HepG2 (cell line): ENCODE measurements around the gene SRP9. TPM values are rescaled to one million over a fixed set of nuclear protein-coding genes. Genes with fewer than 3 reads are reported as not detected.

Source experiments
- BRD4 ChIP-seq: sonication (generic); formaldehyde crosslinking; IDR thresholded peaks from 2 replicates; pipeline ENCODE4 v1.4.0; 2020; ENCODE audit warnings: missing genetic modification reagents
- HMG20B ChIP-seq: conservative IDR thresholded peaks from 2 replicates; pipeline ENCODE4 v1.6.1; 2016; ENCODE audit warnings: missing genetic modification reagents, missing compliant biosample characterization
- HNRNPL ChIP-seq: fragments of 200-400 bp; formaldehyde crosslinking; IDR thresholded peaks from 2 replicates; pipeline ENCODE4 v1.6.1; 2017; ENCODE audit warnings: mild to moderate bottlenecking, low read depth, low read length
- JDP2 ChIP-seq: sonication (generic); formaldehyde crosslinking; IDR thresholded peaks from 2 replicates; pipeline ENCODE4 v1.8.1; 2022; ENCODE audit warnings: missing genetic modification reagents, borderline replicate concordance
- KLF11 ChIP-seq: IDR thresholded peaks from 2 replicates; pipeline ENCODE4 v1.6.1; 2016; ENCODE audit warnings: missing compliant biosample characterization
- LCORL ChIP-seq, 2 experiments: fragments of 450-650 bp in 1 of 2; sonication (generic) in 1 of 2; formaldehyde crosslinking in 1 of 2; IDR thresholded peaks; 2 replicates each; pipeline versions ENCODE4 v1.5.0 to v1.6.1; 2017 to 2020; ENCODE audit warnings: antibody characterized with exemption in 1 of 2, missing genetic modification reagents in 1 of 2
- NFIB ChIP-seq: sonication (generic); formaldehyde crosslinking; IDR thresholded peaks from 2 replicates; pipeline ENCODE4 v1.9.0; 2021; ENCODE audit warnings: missing genetic modification reagents, mild to moderate bottlenecking, borderline replicate concordance
- PHF21A ChIP-seq: sonication (generic); formaldehyde crosslinking; IDR thresholded peaks from 2 replicates; pipeline ENCODE4 v1.5.0; 2020; ENCODE audit warnings: mild to moderate bottlenecking, missing genetic modification reagents
- POLR2A ChIP-seq, 2 experiments: IDR thresholded peaks; 2 replicates each; pipeline ENCODE4 v1.6.1; 2011; ENCODE audit warnings: low read depth in 2 of 2, low read length in 2 of 2, mild to moderate bottlenecking in 1 of 2, moderate library complexity in 1 of 2; ENCODE audit not compliant: insufficient read depth in 1 of 2
- RXRB ChIP-seq: IDR thresholded peaks from 2 replicates; pipeline ENCODE4 v1.6.1; 2016; ENCODE audit warnings: borderline replicate concordance, missing genetic modification reagents, missing compliant biosample characterization
- SIN3A ChIP-seq: IDR thresholded peaks from 2 replicates; pipeline ENCODE4 v1.6.1; 2011; ENCODE audit warnings: low read depth, mild to moderate bottlenecking, control low read depth, low read length, borderline replicate concordance
- TFDP2 ChIP-seq: sonication (generic); formaldehyde crosslinking; IDR thresholded peaks from 2 replicates; pipeline ENCODE4 v1.4.0; 2020; ENCODE audit warnings: missing genetic modification reagents
- TRIM24 ChIP-seq: sonication (generic); formaldehyde crosslinking; IDR thresholded peaks from 2 replicates; pipeline ENCODE4 v1.8.0; 2022; ENCODE audit warnings: mild to moderate bottlenecking, missing genetic modification reagents
- ZBTB39 ChIP-seq: sonication (generic); formaldehyde crosslinking; IDR thresholded peaks from 2 replicates; pipeline ENCODE4 v1.5.0; 2020; ENCODE audit warnings: missing genetic modification reagents
- ZFP41 ChIP-seq: sonication (generic); formaldehyde crosslinking; IDR thresholded peaks from 2 replicates; pipeline ENCODE4 v1.4.0; 2020; ENCODE audit warnings: mild to moderate bottlenecking, missing genetic modification reagents, borderline replicate concordance
- ZFP82 ChIP-seq: sonication (generic); formaldehyde crosslinking; IDR thresholded peaks from 2 replicates; pipeline ENCODE4 v1.5.1; 2020; ENCODE audit warnings: mild to moderate bottlenecking, missing genetic modification reagents, borderline replicate concordance
- ZKSCAN1 ChIP-seq: fragments of 150-350 bp; IDR thresholded peaks from 2 replicates; pipeline ENCODE4 v1.6.1; 2014; ENCODE audit warnings: low read length
- ZNF235 ChIP-seq: sonication (generic); formaldehyde crosslinking; IDR thresholded peaks from 2 replicates; pipeline ENCODE4 v1.8.1; 2023; ENCODE audit warnings: mild to moderate bottlenecking, missing genetic modification reagents, borderline replicate concordance
- ZNF263 ChIP-seq: sonication (generic); formaldehyde crosslinking; IDR thresholded peaks from 2 replicates; pipeline ENCODE4 v1.4.0; 2020; ENCODE audit warnings: missing genetic modification reagents
- ZNF367 ChIP-seq: sonication (generic); formaldehyde crosslinking; IDR thresholded peaks from 2 replicates; pipeline ENCODE4 v1.4.0; 2020; ENCODE audit warnings: missing genetic modification reagents, borderline replicate concordance
- ZNF512 ChIP-seq: sonication (generic); formaldehyde crosslinking; IDR thresholded peaks from 2 replicates; pipeline ENCODE4 v1.4.0; 2020; ENCODE audit warnings: mild to moderate bottlenecking, missing genetic modification reagents
- ZNF530 ChIP-seq: sonication (generic); formaldehyde crosslinking; IDR thresholded peaks from 2 replicates; pipeline ENCODE4 v1.5.0; 2020; ENCODE audit warnings: low read depth, mild to moderate bottlenecking, missing genetic modification reagents
- ZNF607 ChIP-seq: sonication (generic); formaldehyde crosslinking; IDR thresholded peaks from 2 replicates; pipeline ENCODE4 v1.5.1; 2020; ENCODE audit warnings: missing genetic modification reagents, mild to moderate bottlenecking, borderline replicate concordance
- ZNF749 ChIP-seq: sonication (generic); formaldehyde crosslinking; IDR thresholded peaks from 2 replicates; pipeline ENCODE4 v1.8.0; 2022; ENCODE audit warnings: mild to moderate bottlenecking, missing genetic modification reagents, moderate library complexity, borderline replicate concordance
- ZNF772 ChIP-seq: sonication (generic); formaldehyde crosslinking; IDR thresholded peaks from 2 replicates; pipeline ENCODE4 v1.5.0; 2020; ENCODE audit warnings: mild to moderate bottlenecking, missing genetic modification reagents
- ZNF790 ChIP-seq: sonication (generic); formaldehyde crosslinking; IDR thresholded peaks from 2 replicates; pipeline ENCODE4 v1.8.0; 2022; ENCODE audit warnings: missing genetic modification reagents, mild to moderate bottlenecking, borderline replicate concordance
- polyA plus RNA-seq, 8 experiments: library from polyadenylated mRNA; depleted of rRNA in 3 of 8; stranded (reverse) in 7 of 8; unstranded in 1 of 8; fragments of >200 nt; fragmentation: Illumina TruSeq in 4 of 8; extraction: Trizol in 4 of 8; gene quantifications; 2 replicates each; pipeline versions ENCODE4 v1.2.1 to v1.2.3, GENCODE V29; 2011 to 2016; ENCODE audit warnings: low read depth in 4 of 8, missing spikeins in 1 of 8, mixed read lengths in 1 of 8; ENCODE audit not compliant: insufficient read depth in 1 of 8
- total RNA-seq, 5 experiments: library from RNA; depleted of rRNA; stranded (reverse); fragments of >200 nt; fragmentation: Illumina TruSeq; extraction: Trizol; gene quantifications; 2 replicates each; pipeline ENCODE4 v1.2.3, GENCODE V29; 2016; ENCODE audit warnings: low read depth in 1 of 5

SRP9 gene
- total and polyA plus RNA-seq, 2 of the 13 experiments (the other 11 are each of a cell fraction or from before 2014, with no cell fraction given): 251 to 307 TPM

- peak; percentile 12; the same call in 1 of the 2 replicates for TF ChIP-seq ZNF607 (CRISPR knock-in tag)
- no peak for TF ChIP-seq ZBTB39 (CRISPR knock-in tag)
- TF ChIP-seq ZNF749: no peak
- no peak; the same call in 1 of the 2 replicates for TF ChIP-seq RXRB (CRISPR knock-in tag)
- no peak for TF ChIP-seq ZKSCAN1
- TF ChIP-seq HMG20B (CRISPR knock-in tag): no peak; the same call in 1 of the 2 replicates
- TF ChIP-seq ZNF512: no peak
- peak; percentile 82; the same call in 1 of the 2 replicates for TF ChIP-seq ZNF772 (CRISPR knock-in tag)
- peak; percentile 57; the same call in 1 of the 2 replicates for TF ChIP-seq TFDP2 (CRISPR knock-in tag)
- TF ChIP-seq ZNF367 (CRISPR knock-in tag): no peak
- TF ChIP-seq ZNF790 (CRISPR knock-in tag): peak; percentile 62; the same call in 1 of the 2 replicates
- TF ChIP-seq ZNF263: 0 out of 2 replicates have a peak, but pooled peaks have one; percentile 19
- peak; percentile 13; the same call in 1 of the 2 replicates for TF ChIP-seq BRD4
- peak; percentile 77; the same call in 1 of the 2 replicates for TF ChIP-seq HNRNPL
- no peak for TF ChIP-seq NFIB
- no peak for TF ChIP-seq JDP2 (CRISPR knock-in tag)
- TF ChIP-seq ZNF235: no peak
- TF ChIP-seq LCORL (IDR thresholded peaks at IDR 0.05): no peak
- TF ChIP-seq LCORL (CRISPR knock-in tag; IDR thresholded peaks at IDR 0.05): peak; percentile 86
- no peak; the same call in 1 of the 2 replicates for TF ChIP-seq KLF11 (CRISPR knock-in tag)
- TF ChIP-seq ZFP82 (CRISPR knock-in tag): peak; percentile 63; the same call in 1 of the 2 replicates
- TF ChIP-seq ZFP41 (CRISPR knock-in tag): no peak
- TF ChIP-seq ZNF530: no peak
- TF ChIP-seq TRIM24 (CRISPR knock-in tag): no peak
- TF ChIP-seq SIN3A: no peak
- TF ChIP-seq PHF21A (CRISPR knock-in tag): peak; percentile 48; the same call in 1 of the 2 replicates
- TF ChIP-seq POLR2A (IDR thresholded peaks at IDR 0.05; ENCODE audit: insufficient read depth in 1 of 2, low read depth in 2 of 2, low read length in 2 of 2): peak; percentile 58 to 81
Observed at GRCh38 chr1:225777583-225778336, at the start of gene SRP9 (continued).
